ENCODE data around the gene FAM135A.
A peak's percentile ranks its signal among the peaks of the same experiment; 100 is the strongest.

The FAM135A gene

GRCh38 chr6:70375882-70376281, 37.4 kb upstream of the FAM135A start:
- TF ChIP-seq CTCF (IDR thresholded peaks at IDR 0.05; ENCODE audit: extremely low read depth, missing control alignments) = peak; percentile 14
- DNase-seq (ENCODE audit: low spot score) = no peak

GRCh38 chr6:70376628-70377027, 36.7 kb upstream of the FAM135A start:
- no peak for DNase-seq (ENCODE audit: low spot score)
- TF ChIP-seq CTCF (IDR thresholded peaks at IDR 0.05; ENCODE audit: extremely low read depth, missing control alignments) = no peak

GRCh38 chr6:70377372-70377771, 35.9 kb upstream of the FAM135A start:
- no peak for DNase-seq (ENCODE audit: low spot score)
- no peak for TF ChIP-seq CTCF (IDR thresholded peaks at IDR 0.05; ENCODE audit: extremely low read depth, missing control alignments)

GRCh38 chr6:70379473-70380013, 33.8 kb upstream of the FAM135A start:
- DNase-seq (ENCODE audit: low spot score) = no peak
- no peak for TF ChIP-seq CTCF (IDR thresholded peaks at IDR 0.05; ENCODE audit: extremely low read depth, missing control alignments)

- peak; percentile 23 for DNase-seq (ENCODE audit: low spot score)
- TF ChIP-seq CTCF (IDR thresholded peaks at IDR 0.05; ENCODE audit: extremely low read depth, missing control alignments) = no peak
Observed at GRCh38 chr6:70380252-70380651, 33.1 kb upstream of the FAM135A start.

- TF ChIP-seq CTCF (IDR thresholded peaks at IDR 0.05; ENCODE audit: extremely low read depth, missing control alignments) = no peak
- no peak for DNase-seq (ENCODE audit: low spot score)
Observed at GRCh38 chr6:70380771-70381416, 32.4 kb upstream of the FAM135A start.

GRCh38 chr6:70381417-70381782, 31.9 kb upstream of the FAM135A start:
- no peak for DNase-seq (ENCODE audit: low spot score)
- TF ChIP-seq CTCF (IDR thresholded peaks at IDR 0.05; ENCODE audit: extremely low read depth, missing control alignments) = no peak
